Activated CD8-positive, alpha-beta memory T cell treated with anti-CD3 and anti-CD28 coated beads, Interleukin-2, amount 10 ng/mL, durations not matched to agents 7 days and 5 days (primary cell): ENCODE data around the gene PCYT1B. TPM values are rescaled to one million over a fixed set of nuclear protein-coding genes. Genes with fewer than 3 reads are reported as not detected.

Source experiments
- ATAC-seq: fragments of 150-1000 bp; cut with Tn5 transposase; one replicate; pipeline ENCODE4 v1.10.0; 2021; ENCODE audit warnings: moderate library complexity
- CTCF ChIA-PET: fragments of 350-600 bp; sonication (Branson Sonifier 250); formaldehyde crosslinking; loops from one replicate; lab custom pipeline; 2021; ENCODE audit warnings: antibody characterized with exemption; lab: Charles Lee
- DNase-seq: peaks from one replicate; pipeline ENCODE4 v3.0.0-alpha.2; 2020
- H3K27ac Mint-ChIP-seq: one replicate; pipeline ENCODE4 v1.8.0; 2021; ENCODE audit warnings: mild to moderate bottlenecking, mixed read lengths
- H3K27me3 Mint-ChIP-seq: one replicate; pipeline ENCODE4 v1.8.0; 2021; ENCODE audit warnings: mixed read lengths
- H3K36me3 Mint-ChIP-seq: one replicate; pipeline ENCODE4 v1.8.0; 2021; ENCODE audit warnings: mild to moderate bottlenecking, mixed read lengths
- H3K4me1 Mint-ChIP-seq: one replicate; pipeline ENCODE4 v1.8.0; 2021; ENCODE audit warnings: mixed read lengths
- H3K4me3 Mint-ChIP-seq: one replicate; pipeline ENCODE4 v1.8.0; 2021; ENCODE audit warnings: mild to moderate bottlenecking, moderate library complexity, mixed read lengths
- H3K9me3 Mint-ChIP-seq: one replicate; pipeline ENCODE4 v1.8.0; 2022; ENCODE audit warnings: low read depth, mixed read lengths
- total RNA-seq, 2 experiments: library from RNA; stranded (reverse); gene quantifications; one replicate each; pipeline ENCODE4 v1.2.3, GENCODE V29; 2021

Gene PCYT1B
- total RNA-seq, 2 experiments from 2014 or later, result 0.23 TPM; not detected in 1

DNA sequence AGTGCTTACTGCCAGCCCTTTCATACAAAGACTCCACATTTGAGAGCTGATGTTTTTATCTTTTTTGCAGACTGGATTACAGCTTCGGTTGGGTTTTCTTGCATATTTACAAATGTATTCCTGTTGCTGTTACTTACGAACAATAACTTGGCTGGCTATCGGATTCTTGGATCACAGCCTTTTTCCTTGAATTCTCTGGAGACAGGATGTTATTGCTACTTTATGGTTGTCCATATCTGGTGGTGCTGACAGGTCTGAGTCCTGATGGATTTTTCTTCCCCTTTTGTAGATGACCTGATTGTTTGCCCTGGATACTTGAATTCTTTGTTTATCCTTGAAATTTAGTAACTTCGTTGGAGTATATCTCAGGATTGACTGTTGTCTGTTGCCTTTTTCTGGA lies 104.4 kb downstream of the PCYT1B start:
- CTCF ChIA-PET, result no interaction called here
- DNase-seq (no peak), ATAC-seq (no peak)
- H3K9me3 Mint-ChIP-seq, result no peaks in the 10 kb centered on the region
- no peaks in the 10 kb centered on the region for H3K27me3 Mint-ChIP-seq
- H3K4me1 Mint-ChIP-seq, result no peaks in the 10 kb centered on the region
- H3K27ac Mint-ChIP-seq, result no peak overlapping the region
- H3K4me3 Mint-ChIP-seq, result no peak overlapping the region
- H3K36me3 Mint-ChIP-seq, result peaks cover 4% of the 10 kb centered on the region

DNA sequence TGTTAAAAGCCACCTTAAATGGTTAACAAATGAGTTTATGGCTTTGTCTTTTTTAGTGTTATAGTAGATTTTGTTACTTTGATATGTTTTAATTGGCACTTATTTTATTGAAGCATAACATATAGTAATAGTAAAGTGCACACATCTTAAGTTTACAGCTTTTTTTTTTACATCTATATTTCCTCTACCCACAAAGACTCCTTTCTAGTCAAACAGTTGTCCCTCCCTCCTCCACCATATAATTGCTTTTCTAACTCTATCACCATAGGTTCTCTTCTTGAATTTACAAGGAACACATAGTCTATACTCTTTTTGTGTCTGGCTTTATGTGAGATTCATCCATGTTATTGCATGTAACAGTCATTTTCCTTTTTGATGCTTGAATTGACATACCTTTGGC lies 110.6 kb downstream of the PCYT1B start:
- peaks cover 10% of the 10 kb centered on the region for H3K36me3 Mint-ChIP-seq
- H3K9me3 Mint-ChIP-seq, result no peaks in the 10 kb centered on the region
- no peak overlapping the region for H3K27ac Mint-ChIP-seq
- ATAC-seq, result no peak
- H3K4me3 Mint-ChIP-seq, result no peak overlapping the region
- no peak for DNase-seq
- no peaks in the 10 kb centered on the region for H3K27me3 Mint-ChIP-seq
- no peaks in the 10 kb centered on the region for H3K4me1 Mint-ChIP-seq
- CTCF ChIA-PET, result no interaction called here

GRCh38 chrX:24528605-24529004 lies 118.5 kb downstream of the PCYT1B start:
- Mint-ChIP-seq H3K4me3 (no peak overlapping the region), H3K4me1 (peaks cover 4% of the 10 kb centered on the region), H3K27me3 (no peaks in the 10 kb centered on the region), H3K36me3 (peaks cover 14% of the 10 kb centered on the region), H3K27ac (no peak overlapping the region), H3K9me3 (no peaks in the 10 kb centered on the region)
- DNase-seq, result no peak
- CTCF ChIA-PET, result no interaction called here
- ATAC-seq, result no peak

GRCh38 chrX:24526616-24527015 lies 120.5 kb downstream of the PCYT1B start:
- no peaks in the 10 kb centered on the region for H3K9me3 Mint-ChIP-seq
- no peak overlapping the region for H3K27ac Mint-ChIP-seq
- DNase-seq (no peak), ATAC-seq (no peak)
- H3K36me3 Mint-ChIP-seq, result peaks cover 13% of the 10 kb centered on the region
- CTCF ChIA-PET, result no interaction called here
- H3K4me1 Mint-ChIP-seq, result peaks cover 4% of the 10 kb centered on the region
- H3K27me3 Mint-ChIP-seq, result no peaks in the 10 kb centered on the region
- H3K4me3 Mint-ChIP-seq, result no peak overlapping the region

- Mint-ChIP-seq H3K9me3 (no peaks in the 10 kb centered on the region), H3K36me3 (peaks cover 9% of the 10 kb centered on the region), H3K27ac (no peak overlapping the region), H3K4me1 (peaks cover 4% of the 10 kb centered on the region), H3K4me3 (no peak overlapping the region), H3K27me3 (no peaks in the 10 kb centered on the region)
- CTCF ChIA-PET, result no interaction called here
- ATAC-seq (no peak), DNase-seq (no peak)
These were observed 121.7 kb downstream of the PCYT1B start for GRCh38 chrX:24525455-24525854.

GRCh38 chrX:24520472-24520871 lies 126.7 kb downstream of the PCYT1B start:
- Mint-ChIP-seq H3K27ac (no peak overlapping the region), H3K36me3 (peaks cover 5% of the 10 kb centered on the region), H3K4me1 (no peaks in the 10 kb centered on the region), H3K27me3 (no peaks in the 10 kb centered on the region), H3K4me3 (no peak overlapping the region), H3K9me3 (no peaks in the 10 kb centered on the region)
- CTCF ChIA-PET, result interaction anchor here (1.4 kb wide), 1 partner anchor 125 kb away, joined by 3 read pairs; no protein-coding TSS in a partner anchor
- DNase-seq, result no peak
- no peak for ATAC-seq

- peaks cover 19% of the 10 kb centered on the region for H3K36me3 Mint-ChIP-seq
- H3K4me1 Mint-ChIP-seq, result peaks cover 14% of the 10 kb centered on the region
- H3K27ac Mint-ChIP-seq, result no peak overlapping the region
- H3K4me3 Mint-ChIP-seq, result no peak overlapping the region
- no peaks in the 10 kb centered on the region for H3K9me3 Mint-ChIP-seq
- ATAC-seq (no peak), DNase-seq (no peak)
- H3K27me3 Mint-ChIP-seq, result no peaks in the 10 kb centered on the region
- CTCF ChIA-PET, result no interaction called here
These were observed 131.7 kb downstream of the PCYT1B start for GRCh38 chrX:24515447-24515846.

DNA sequence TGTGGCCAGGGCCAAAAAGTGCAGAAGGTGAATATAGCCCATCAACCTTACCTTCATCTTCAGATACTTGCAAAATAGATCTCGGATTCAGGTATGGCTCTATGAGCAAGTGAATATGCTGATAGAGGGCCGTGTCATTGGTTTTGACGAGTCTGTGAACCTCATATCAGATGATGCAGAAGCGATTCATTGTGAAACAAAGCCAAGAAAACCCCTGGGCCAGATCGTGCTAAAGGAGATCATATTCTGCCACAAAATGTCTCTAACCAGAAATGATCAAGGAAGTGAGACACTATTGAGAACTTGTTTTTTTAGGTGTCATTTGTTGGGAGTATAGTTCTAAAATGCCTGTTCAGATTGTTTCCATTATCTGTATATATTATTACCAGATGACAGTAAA lies 133.7 kb downstream of the PCYT1B start:
- ATAC-seq (peak; percentile 90), DNase-seq (peak; percentile 67)
- no peaks in the 10 kb centered on the region for H3K9me3 Mint-ChIP-seq
- peaks cover 30% of the 10 kb centered on the region for H3K36me3 Mint-ChIP-seq
- H3K27me3 Mint-ChIP-seq, result no peaks in the 10 kb centered on the region
- peak overlapping the region; percentile 78 for H3K27ac Mint-ChIP-seq
- no peak overlapping the region for H3K4me3 Mint-ChIP-seq
- CTCF ChIA-PET, result no interaction called here
- H3K4me1 Mint-ChIP-seq, result peaks cover 14% of the 10 kb centered on the region

DNA sequence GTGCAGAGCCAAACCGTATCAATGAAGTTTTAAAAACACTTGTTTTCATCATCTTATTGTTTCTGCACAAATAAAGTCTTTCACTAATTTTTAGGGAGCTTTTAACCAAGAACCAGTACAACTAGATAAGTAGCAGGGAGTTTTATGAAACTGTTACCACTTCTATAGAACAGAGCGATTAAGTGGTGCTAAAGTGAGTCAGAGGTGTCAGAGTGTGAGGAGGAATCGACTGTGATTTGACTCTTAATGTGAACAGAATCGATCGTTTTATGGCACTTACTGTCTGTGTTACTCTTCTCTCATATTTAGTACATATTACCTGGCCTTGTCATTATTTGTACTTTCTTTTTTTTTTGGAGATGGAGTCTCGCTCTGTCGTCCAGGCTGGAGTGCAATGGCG lies 138.8 kb downstream of the PCYT1B start:
- no peak overlapping the region for H3K27ac Mint-ChIP-seq
- no peak overlapping the region for H3K4me3 Mint-ChIP-seq
- H3K4me1 Mint-ChIP-seq, result peaks cover 30% of the 10 kb centered on the region
- CTCF ChIA-PET, result no interaction called here
- H3K27me3 Mint-ChIP-seq, result no peaks in the 10 kb centered on the region
- H3K9me3 Mint-ChIP-seq, result no peaks in the 10 kb centered on the region
- H3K36me3 Mint-ChIP-seq, result peaks cover 50% of the 10 kb centered on the region
- ATAC-seq (no peak), DNase-seq (no peak)

Other genes with a start within 250 kb of the PCYT1B start
- 10 to 100 TPM; 21.2 to 22.6 TPM for gene PDK3, start 182.1 kb downstream of the PCYT1B start, total RNA-seq
- gene POLA1, start 46.6 kb upstream of the PCYT1B start, total RNA-seq, result 10 to 100 TPM; 35.7 to 36.5 TPM